PC-9 (cell line): ENCODE data around the gene C17orf107. TPM values are rescaled to one million over a fixed set of nuclear protein-coding genes. Genes with fewer than 3 reads are reported as not detected.
"Not testable (repeated sequence)": the region's sequence is repeated elsewhere in the genome, so short reads cannot be mapped to it uniquely, and the experiment has no call there.

Source experiments
- BruUV-seq: library from RNA; stranded (reverse); fragments of 400-500 nt; replicated peaks from 2 replicates; lab custom pipeline; 2021; lab: Mats Ljungman, UMichigan
- CTCF ChIA-PET: fragments of 300-600 bp; sonication (Branson Sonifier 250); formaldehyde crosslinking; loops from one replicate; lab custom pipeline; 2022; ENCODE audit warnings: antibody characterized with exemption; lab: Charles Lee
- POLR2A ChIA-PET: fragments of 300-600 bp; sonication (Branson Sonifier 250); formaldehyde crosslinking; loops from one replicate; lab custom pipeline; 2022; ENCODE audit warnings: antibody characterized with exemption; ENCODE audit not compliant: unreplicated experiment; lab: Charles Lee
- DNase-seq, 2 experiments: peaks; one replicate each; pipeline versions ENCODE4 v3.0.0 to v3.0.0-alpha.2; 2015 to 2022; ENCODE audit warnings: mixed read lengths in 1 of 2
- H2AFZ ChIP-seq: fragments of 200-600 bp; sonication (generic); 2 replicates; pipeline ENCODE4 v1.8.1; 2017; ENCODE audit warnings: antibody characterized with exemption
- H3F3A ChIP-seq: fragments of 200-600 bp; sonication (generic); 2 replicates; pipeline ENCODE4 v1.8.1; 2017; ENCODE audit warnings: antibody characterized with exemption, mild to moderate bottlenecking, low read depth; ENCODE audit not compliant: insufficient read depth
- H3K27ac ChIP-seq: fragments of 200-600 bp; sonication (generic); 2 replicates; pipeline ENCODE4 v1.6.1; 2016; ENCODE audit warnings: mixed run types
- H3K27me3 ChIP-seq: fragments of 200-600 bp; sonication (generic); 2 replicates; pipeline ENCODE4 v1.6.1; 2016; ENCODE audit warnings: low read depth, mixed run types; ENCODE audit not compliant: insufficient read depth
- H3K36me3 ChIP-seq: fragments of 200-600 bp; sonication (generic); 2 replicates; pipeline ENCODE4 v1.6.1; 2016; ENCODE audit warnings: low read depth, mixed run types
- H3K4me1 ChIP-seq: fragments of 200-600 bp; sonication (generic); replicated peaks from 2 replicates; pipeline ENCODE4 v1.6.1; 2016; ENCODE audit warnings: mixed run types; ENCODE audit not compliant: insufficient read depth
- H3K4me2 ChIP-seq: fragments of 200-600 bp; sonication (generic); 2 replicates; pipeline ENCODE4 v1.6.1; 2017; ENCODE audit warnings: mixed run types
- H3K4me3 ChIP-seq: fragments of 200-600 bp; sonication (generic); 2 replicates; pipeline ENCODE4 v1.6.1; 2016; ENCODE audit warnings: mixed run types
- H3K79me2 ChIP-seq: fragments of 200-600 bp; sonication (generic); 2 replicates; pipeline ENCODE4 v1.6.1; 2017; ENCODE audit warnings: low read depth, mixed run types
- H3K9me2 ChIP-seq: fragments of 200-600 bp; sonication (generic); 2 replicates; pipeline ENCODE4 v1.8.1; 2017; ENCODE audit warnings: mild to moderate bottlenecking; ENCODE audit not compliant: insufficient read depth
- H3K9me3 ChIP-seq: fragments of 200-600 bp; sonication (generic); 2 replicates; pipeline ENCODE4 v1.8.1; 2016; ENCODE audit warnings: low read depth; ENCODE audit not compliant: insufficient read depth
- H4K20me1 ChIP-seq: fragments of 200-600 bp; sonication (generic); 2 replicates; pipeline ENCODE4 v1.8.1; 2017; ENCODE audit not compliant: insufficient read depth
- CTCF ChIP-seq: fragments of 200-600 bp; sonication (generic); conservative IDR thresholded peaks from 2 replicates; pipeline ENCODE4 v1.6.1; 2017; ENCODE audit warnings: mixed run types, antibody characterized with exemption, mild to moderate bottlenecking, moderate library complexity
- EZH2 ChIP-seq: fragments of 200-600 bp; sonication (generic); IDR thresholded peaks from 2 replicates; pipeline ENCODE4 v1.8.0; 2017; ENCODE audit warnings: antibody characterized with exemption, low read depth
- intact Hi-C: fragments of 100-400 bp; cut with micrococcal nuclease; formaldehyde crosslinking; loops from one replicate; pipeline ENCODE4 v1.10.0; 2022; ENCODE audit not compliant: unreplicated experiment
- total RNA-seq: library from RNA; stranded (reverse); gene quantifications from 2 replicates; pipeline ENCODE4 v1.2.3, GENCODE V29; 2021

C17orf107 gene
- total RNA-seq, 1 experiment from 2014 or later = 3.1 TPM

DNA sequence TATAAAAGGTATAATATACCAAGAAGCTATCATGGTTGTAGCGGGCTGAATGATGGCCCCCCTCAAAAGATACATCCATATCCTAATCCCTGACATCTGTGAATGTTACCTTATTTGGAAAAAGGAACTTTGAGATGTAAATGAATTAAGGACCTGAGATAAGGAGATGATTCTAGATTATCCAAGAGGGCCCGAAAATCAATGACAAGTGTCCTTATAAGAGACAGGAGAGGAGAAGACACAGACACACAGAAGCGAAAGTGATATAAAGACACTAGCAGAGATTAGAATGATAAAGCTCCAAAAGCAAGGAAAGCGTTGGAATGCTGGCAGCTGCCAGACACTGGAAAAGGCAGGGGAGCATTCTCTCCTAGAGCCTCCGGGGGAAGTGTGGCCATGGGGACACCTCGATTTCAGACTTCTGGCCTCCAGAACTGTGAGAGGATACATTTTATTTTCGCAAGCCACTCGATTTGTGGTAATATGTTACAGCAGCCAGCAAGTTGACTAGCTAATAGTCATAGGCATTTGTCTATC is 20.2 kb downstream of the C17orf107 start:
- H3K36me3 ChIP-seq = no peaks in the 10 kb centered on the region
- no peaks in the 10 kb centered on the region for H3K27me3 ChIP-seq
- intact Hi-C loops = no loop called here
- no peak for DNase-seq
- no peak overlapping the region for H3K4me3 ChIP-seq
- H3K27ac ChIP-seq = no peak overlapping the region
- no peak overlapping the region for H2AFZ ChIP-seq
- BruUV-seq = no TSS peak
- no peaks in the 10 kb centered on the region for H4K20me1 ChIP-seq
- H3K9me2 ChIP-seq = no peaks in the 10 kb centered on the region
- POLR2A ChIA-PET = interaction anchor here (0.8 kb wide), 1 partner anchor 109 kb away, joined by 3 read pairs; no protein-coding TSS in a partner anchor
- peaks cover 3% of the 10 kb centered on the region; the same call in 1 of the 2 replicates for H3F3A ChIP-seq
- CTCF ChIA-PET = interaction anchor here (0.7 kb wide), 1 partner anchor 672 kb away, joined by 7 read pairs; no protein-coding TSS in a partner anchor
- no peaks in the 10 kb centered on the region for H3K79me2 ChIP-seq
- no peaks in the 10 kb centered on the region for H3K4me1 ChIP-seq
- no peaks in the 10 kb centered on the region for H3K9me3 ChIP-seq
- no peak overlapping the region for H3K4me2 ChIP-seq
- no peak for TF ChIP-seq EZH2

GRCh38 chr17:4920351-4921048 is 21.2 kb downstream of the C17orf107 start:
- no peaks in the 10 kb centered on the region for H3K27me3 ChIP-seq
- no peaks in the 10 kb centered on the region for H3K36me3 ChIP-seq
- no peak overlapping the region for H2AFZ ChIP-seq
- H3K27ac ChIP-seq = no peak overlapping the region
- H3F3A ChIP-seq = peaks cover 3% of the 10 kb centered on the region; the same call in 1 of the 2 replicates
- no peak overlapping the region for H3K4me2 ChIP-seq
- TF ChIP-seq CTCF (no peak), EZH2 (no peak)
- H3K9me3 ChIP-seq = no peaks in the 10 kb centered on the region
- no peaks in the 10 kb centered on the region for H4K20me1 ChIP-seq
- ChIA-PET POLR2A (interaction anchor here (0.7 kb wide), 1 partner anchor 673 kb away, joined by 12 read pairs; no protein-coding TSS in a partner anchor), CTCF (no interaction called here)
- intact Hi-C loops = no loop called here
- H3K4me1 ChIP-seq = no peaks in the 10 kb centered on the region
- no TSS peak for BruUV-seq
- no peaks in the 10 kb centered on the region for H3K9me2 ChIP-seq
- no peak for DNase-seq
- no peaks in the 10 kb centered on the region for H3K79me2 ChIP-seq
- H3K4me3 ChIP-seq = no peak overlapping the region

- Histone ChIP-seq H4K20me1 (no peaks in the 10 kb centered on the region), H3K27me3 (no peaks in the 10 kb centered on the region), H3K27ac (no peak overlapping the region), H3K4me2 (no peak overlapping the region), H3K9me2 (no peaks in the 10 kb centered on the region), H3K36me3 (no peaks in the 10 kb centered on the region), H3F3A (peaks cover 3% of the 10 kb centered on the region; the same call in 1 of the 2 replicates), H3K4me1 (no peaks in the 10 kb centered on the region), H3K9me3 (no peaks in the 10 kb centered on the region), H3K4me3 (no peak overlapping the region), H3K79me2 (no peaks in the 10 kb centered on the region), H2AFZ (no peak overlapping the region)
- ChIA-PET POLR2A (interaction anchor here (0.7 kb wide), 2 partner anchors 535 to 673 kb away, joined by 3 to 12 read pairs; no protein-coding TSS in a partner anchor), CTCF (interaction anchor here (0.6 kb wide), 1 partner anchor 44 kb away, joined by 4 read pairs; no protein-coding TSS in a partner anchor)
- intact Hi-C loops = no loop called here
- no TSS peak for BruUV-seq
- TF ChIP-seq EZH2 = no peak
- no peak for TF ChIP-seq CTCF
- no peak for DNase-seq
These were observed 22.0 kb downstream of the C17orf107 start for GRCh38 chr17:4921320-4921719.

DNA sequence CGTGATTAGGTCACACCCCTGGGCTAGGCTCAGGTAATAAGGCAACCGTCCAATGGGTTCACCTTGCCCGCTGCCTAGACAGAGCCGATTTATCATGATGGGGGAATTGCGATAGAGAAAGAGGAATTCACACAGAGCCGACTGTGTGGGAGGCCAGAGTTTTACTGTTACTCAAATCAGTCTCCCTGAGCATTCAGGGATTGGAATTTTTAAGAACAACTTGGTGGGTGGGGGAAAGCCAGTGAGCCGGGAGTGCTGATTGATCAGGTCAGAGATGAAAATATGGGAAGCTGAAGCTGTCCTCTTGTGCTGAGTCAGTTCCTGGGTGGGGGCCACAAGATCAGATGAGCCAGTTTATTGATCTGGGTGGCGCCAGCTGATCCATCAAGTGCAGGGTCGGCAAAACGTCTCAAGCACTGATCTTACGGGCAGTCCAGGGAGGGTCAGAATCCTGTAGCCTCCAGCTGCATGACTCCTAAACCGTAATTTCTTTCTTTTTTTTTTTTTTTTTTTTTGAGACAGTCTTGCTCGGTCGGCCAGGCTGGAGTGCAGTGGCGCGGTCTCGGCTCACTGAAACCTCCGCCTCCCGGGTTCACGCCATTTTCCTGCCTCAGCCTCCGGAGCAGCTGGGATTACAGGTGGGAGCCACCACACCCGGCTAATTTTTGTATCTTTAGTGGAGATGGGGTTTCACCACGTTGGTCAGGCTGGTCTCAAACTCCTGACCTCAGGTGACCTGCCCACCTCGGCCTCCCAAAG is 27.4 kb downstream of the C17orf107 start:
- H3K36me3 ChIP-seq, H2AFZ ChIP-seq, H3F3A ChIP-seq, H3K4me1 ChIP-seq, H3K9me2 ChIP-seq, H3K27me3 ChIP-seq, BruUV-seq, H3K4me2 ChIP-seq, H3K27ac ChIP-seq, H4K20me1 ChIP-seq, DNase-seq, H3K9me3 ChIP-seq, H3K79me2 ChIP-seq, intact Hi-C loops, H3K4me3 ChIP-seq, CTCF ChIA-PET: not testable (repeated sequence)
- POLR2A ChIA-PET = interaction anchor here (0.5 kb wide), 1 partner anchor 24 kb away, joined by 4 read pairs; the partner anchor contains the start of gene ENO3
